H9 (cell line): Measurements from ENCODE around the gene ATP8A1. TPM values are rescaled to one million over a fixed set of nuclear protein-coding genes. Genes with fewer than 3 reads are reported as not detected.

Source experiments
- DNase-seq: peaks from one replicate; pipeline ENCODE4 v3.0.0-alpha.2; 2017
- H2AFZ ChIP-seq: one replicate; pipeline ENCODE4 v1.6.1; 2013; ENCODE audit warnings: mild to moderate bottlenecking, low read length, control low read depth, moderate library complexity
- H2AK5ac ChIP-seq: 2 replicates; pipeline ENCODE4 v1.6.1; 2013; ENCODE audit warnings: low read length, control low read depth, mixed read lengths; ENCODE audit not compliant: insufficient read length
- H2BK120ac ChIP-seq: one replicate; pipeline ENCODE4 v1.6.1; 2013; ENCODE audit warnings: low read depth, mild to moderate bottlenecking, low read length, control low read depth, inconsistent platforms; ENCODE audit not compliant: poor library complexity, severe bottlenecking
- H2BK12ac ChIP-seq: 2 replicates; pipeline ENCODE4 v1.6.1; 2013; ENCODE audit warnings: low read length, control low read depth, mixed read lengths, low read depth; ENCODE audit not compliant: insufficient read length
- H2BK15ac ChIP-seq: 2 replicates; pipeline ENCODE4 v1.6.1; 2013; ENCODE audit warnings: low read depth, low read length, control low read depth
- H2BK20ac ChIP-seq: one replicate; pipeline ENCODE4 v1.6.1; 2013; ENCODE audit warnings: low read depth, mild to moderate bottlenecking, low read length, control low read depth, inconsistent platforms; ENCODE audit not compliant: poor library complexity, severe bottlenecking
- H2BK5ac ChIP-seq: 2 replicates; pipeline ENCODE4 v1.6.1; 2013; ENCODE audit warnings: low read length, control low read depth, mixed read lengths; ENCODE audit not compliant: insufficient read length
- H3K14ac ChIP-seq: 2 replicates; pipeline ENCODE4 v1.6.1; 2013; ENCODE audit warnings: low read length, control low read depth; ENCODE audit not compliant: insufficient read depth
- H3K18ac ChIP-seq: 2 replicates; pipeline ENCODE4 v1.6.1; 2013; ENCODE audit warnings: low read depth, mild to moderate bottlenecking, mixed read lengths, low read length, control low read depth; ENCODE audit not compliant: insufficient read length
- H3K23ac ChIP-seq: 2 replicates; pipeline ENCODE4 v1.6.1; 2013; ENCODE audit warnings: low read length, control low read depth, mixed read lengths, low read depth; ENCODE audit not compliant: insufficient read length
- H3K23me2 ChIP-seq: 2 replicates; pipeline ENCODE4 v1.6.1; 2013; ENCODE audit warnings: low read depth, mild to moderate bottlenecking, mixed read lengths, low read length, control low read depth; ENCODE audit not compliant: insufficient read length, poor library complexity, severe bottlenecking
- H3K27ac ChIP-seq: 2 replicates; pipeline ENCODE4 v1.5.1; 2013; ENCODE audit warnings: low read length, control low read depth, mixed read lengths, low read depth; ENCODE audit not compliant: insufficient read length
- H3K27me3 ChIP-seq: 2 replicates; pipeline ENCODE4 v1.6.1; 2013; ENCODE audit warnings: low read length, control low read depth, inconsistent platforms; ENCODE audit not compliant: insufficient read depth
- H3K4ac ChIP-seq: 2 replicates; pipeline ENCODE4 v1.6.1; 2013; ENCODE audit warnings: low read depth, mild to moderate bottlenecking, control low read depth, inconsistent platforms, low read length, moderate library complexity
- H3K4me1 ChIP-seq: 2 replicates; pipeline ENCODE4 v1.6.1; 2013; ENCODE audit warnings: low read length, control low read depth, inconsistent platforms; ENCODE audit not compliant: insufficient read depth
- H3K4me2 ChIP-seq: 2 replicates; pipeline ENCODE4 v1.6.1; 2013; ENCODE audit warnings: low read length, control low read depth, mixed read lengths; ENCODE audit not compliant: insufficient read length, insufficient read depth
- H3K56ac ChIP-seq: 2 replicates; pipeline ENCODE4 v1.6.1; 2013; ENCODE audit warnings: low read depth, mild to moderate bottlenecking, mixed read lengths, low read length, control low read depth; ENCODE audit not compliant: insufficient read length
- H3K79me1 ChIP-seq: 2 replicates; pipeline ENCODE4 v1.6.1; 2013; ENCODE audit warnings: low read depth, mild to moderate bottlenecking, moderate library complexity, low read length, control low read depth, inconsistent platforms; ENCODE audit not compliant: insufficient read depth, poor library complexity, severe bottlenecking
- H3K79me2 ChIP-seq: 2 replicates; pipeline ENCODE4 v1.6.1; 2013; ENCODE audit warnings: low read length, control low read depth, inconsistent platforms; ENCODE audit not compliant: insufficient read depth
- H3K9ac ChIP-seq: 2 replicates; pipeline ENCODE4 v1.6.1; 2013; ENCODE audit warnings: low read length, control low read depth, mixed read lengths; ENCODE audit not compliant: insufficient read length; ENCODE audit errors: extremely low read depth
- H3K9me3 ChIP-seq: one replicate; pipeline ENCODE4 v1.6.1; 2013; ENCODE audit warnings: low read depth, low read length, inconsistent platforms; ENCODE audit not compliant: control insufficient read depth
- H3T11ph ChIP-seq: one replicate; pipeline ENCODE4 v1.6.1; 2013; ENCODE audit warnings: mild to moderate bottlenecking, low read length, control low read depth, inconsistent platforms
- H4K20me1 ChIP-seq: one replicate; pipeline ENCODE4 v1.6.1; 2013; ENCODE audit not compliant: control insufficient read depth, insufficient read length, insufficient read depth
- H4K5ac ChIP-seq: 2 replicates; pipeline ENCODE4 v1.6.1; 2013; ENCODE audit warnings: low read depth, mild to moderate bottlenecking, mixed read lengths, low read length, control low read depth; ENCODE audit not compliant: insufficient read length
- H4K8ac ChIP-seq: replicated peaks from 2 replicates; pipeline ENCODE4 v1.6.1; 2013; ENCODE audit warnings: low read length, control low read depth, mixed read lengths, low read depth; ENCODE audit not compliant: insufficient read length
- H4K91ac ChIP-seq: 2 replicates; pipeline ENCODE4 v1.6.1; 2013; ENCODE audit warnings: low read depth, mild to moderate bottlenecking, moderate library complexity, mixed read lengths, low read length, control low read depth; ENCODE audit not compliant: insufficient read length
- H3K27ac Mint-ChIP-seq, 3 experiments: 2 replicates in 2 of 3; 3 replicates in 1 of 3; pipeline ENCODE4 v1.8.0; 2020 to 2021; ENCODE audit warnings: mixed read lengths in 3 of 3, mild to moderate bottlenecking in 1 of 3, moderate library complexity in 1 of 3
- H3K27me3 Mint-ChIP-seq: 2 replicates; pipeline ENCODE4 v1.8.0; 2021; ENCODE audit warnings: low read depth, mild to moderate bottlenecking, moderate library complexity, mixed read lengths
- H3K36me3 Mint-ChIP-seq, 3 experiments: 2 replicates in 2 of 3; 3 replicates in 1 of 3; pipeline ENCODE4 v1.8.0; 2020 to 2021; ENCODE audit warnings: low read depth in 3 of 3, mixed read lengths in 3 of 3; ENCODE audit not compliant: insufficient read depth in 1 of 3
- H3K4me1 Mint-ChIP-seq, 2 experiments: 2 replicates each; pipeline ENCODE4 v1.8.0; 2020; ENCODE audit warnings: mixed read lengths in 2 of 2
- H3K4me3 Mint-ChIP-seq, 2 experiments: 2 replicates in 1 of 2; 3 replicates in 1 of 2; pipeline ENCODE4 v1.8.0; 2020 to 2021; ENCODE audit warnings: mild to moderate bottlenecking in 2 of 2, mixed read lengths in 2 of 2, moderate library complexity in 1 of 2
- H3K9me3 Mint-ChIP-seq, 2 experiments: 2 replicates in 1 of 2; 3 replicates in 1 of 2; pipeline ENCODE4 v1.8.0; 2020; ENCODE audit warnings: mild to moderate bottlenecking in 2 of 2, mixed read lengths in 2 of 2, moderate library complexity in 1 of 2
- CTCF ChIP-seq: fragments of 200-600 bp; sonication (generic); conservative IDR thresholded peaks from 3 replicates; pipeline ENCODE4 v1.8.0; 2021; ENCODE audit warnings: antibody characterized with exemption, mild to moderate bottlenecking
- WGBS: extraction: QIAGEN DNeasy Blood & Tissue Kit; methylation state at CpG from one replicate; pipeline ENCODE4 v1.1.7; 2013; ENCODE audit warnings: missing lambda C conversion rate, low lambda C conversion rate, mixed read lengths; ENCODE audit not compliant: insufficient read length; ENCODE audit errors: extremely low coverage; 5-methylcytosine and 5-hydroxymethylcytosine counted together
- total RNA-seq: library from RNA; stranded (reverse); gene quantifications from 2 replicates; pipeline ENCODE4 v1.2.1, GENCODE V29; 2021

The ATP8A1 gene
- total RNA-seq, 1 experiment from 2014 or later, result 5.1 TPM

- Histone ChIP-seq H3K4me2 (no peak overlapping the region), H4K20me1 (no peaks in the 10 kb centered on the region), H4K5ac (no peak overlapping the region), H3K79me1 (no peaks in the 10 kb centered on the region), H3K79me2 (no peaks in the 10 kb centered on the region), H3K23me2 (no peaks in the 10 kb centered on the region), H4K91ac (no peak overlapping the region), H3K4me1 (no peaks in the 10 kb centered on the region), H3K56ac (no peak overlapping the region), H3K14ac (no peak overlapping the region), H2BK120ac (no peak overlapping the region), H2BK12ac (no peak overlapping the region), H2BK5ac (no peak overlapping the region), H3K9ac (no peak overlapping the region), H4K8ac (no peak overlapping the region), H2AFZ (no peak overlapping the region), H3K4ac (no peak overlapping the region), H3K27ac (no peak overlapping the region), H3K9me3 (no peaks in the 10 kb centered on the region), H3K23ac (no peak overlapping the region), H2BK20ac (no peak overlapping the region), H2BK15ac (no peak overlapping the region), H3K18ac (no peak overlapping the region), H3T11ph (no peak overlapping the region), H2AK5ac (no peak overlapping the region), H3K27me3 (no peaks in the 10 kb centered on the region)
- TF ChIP-seq CTCF, result no peak
- Mint-ChIP-seq H3K36me3 (peaks cover 0 to 8% (median 6%) of the 10 kb centered on the region in 3 experiments; a peak in 4 of 7 replicates), H3K27ac (no peak overlapping the region), H3K4me3 (no peak overlapping the region), H3K4me1 (no peaks in the 10 kb centered on the region; a peak in 1 of 4 replicates), H3K9me3 (no peaks in the 10 kb centered on the region), H3K27me3 (no peaks in the 10 kb centered on the region)
- no CpG with 5 or more reads among the region's 1 CpG for WGBS
- DNase-seq, result no peak
Measured at GRCh38 chr4:42549896-42550295, 107.0 kb downstream of the ATP8A1 start.
